ENCODE measurements around the gene IL9. TPM values are rescaled to one million over a fixed set of nuclear protein-coding genes. Genes with fewer than 3 reads are reported as not detected.

Gene IL9
- total RNA-seq = not detected in 2 replicates

DNA sequence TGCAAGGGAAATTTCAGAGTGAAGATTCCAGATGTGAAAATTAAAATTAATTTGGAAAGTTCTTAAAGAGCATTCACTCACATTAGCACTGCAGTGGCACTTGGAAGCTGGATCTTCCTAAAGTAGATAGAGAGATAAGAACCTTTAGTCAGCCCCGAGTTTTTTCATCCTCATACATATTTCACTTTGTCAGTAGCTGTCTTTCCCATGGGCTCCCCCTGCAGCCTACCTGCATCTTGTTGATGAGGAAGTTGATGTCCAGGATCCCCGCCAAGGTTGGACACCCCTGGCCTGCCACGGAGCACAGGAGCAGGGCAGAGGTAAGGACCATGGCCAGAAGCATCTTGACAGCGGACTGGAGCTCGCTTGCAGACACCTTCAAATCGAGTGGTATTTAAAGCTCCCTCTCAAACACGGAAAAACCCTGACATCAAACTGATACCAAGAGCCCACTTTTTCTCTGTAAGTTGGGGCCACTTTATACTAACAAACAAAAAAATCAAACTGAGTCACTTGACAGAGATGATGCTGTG lies at the start of gene IL9:
Gene IL9 (minus strand): TSS at position 368 of the 533 bp plus-strand sequence. CDS start 25 bp downstream, at position 343.
- no peak for DNase-seq (ENCODE audit: low read depth in 2 of 2)

DNA sequence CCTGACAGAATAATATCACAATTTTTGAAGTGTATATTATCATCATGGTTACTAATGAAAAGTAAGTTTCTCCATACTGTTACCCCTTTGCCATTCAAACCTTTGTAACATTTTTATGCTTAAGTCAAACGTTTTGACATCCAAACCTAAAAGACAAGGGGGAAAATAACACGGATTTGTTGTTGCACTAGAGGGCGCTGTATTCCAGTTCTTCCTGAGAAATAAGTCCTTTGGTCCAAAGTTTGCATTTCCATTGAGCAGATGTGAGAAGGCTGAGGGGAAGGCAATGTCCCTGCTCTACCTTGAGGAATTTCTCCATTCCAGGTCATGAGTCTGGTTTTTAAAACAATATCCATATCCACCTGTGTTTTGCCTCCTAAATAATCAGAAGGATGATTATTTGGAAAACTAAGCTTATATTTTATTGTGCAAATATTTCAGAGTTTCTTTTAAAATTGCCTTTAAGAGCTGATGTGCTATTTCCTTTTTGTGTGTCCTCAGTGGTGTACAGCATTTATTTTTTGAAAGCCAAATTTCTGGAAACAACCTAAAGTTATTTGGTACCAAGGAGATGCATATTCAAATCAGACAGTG lies 49.4 kb upstream of the IL9 start:
- DNase-seq (ENCODE audit: low read depth in 2 of 2) = peak; percentile 75 to 84

DNA sequence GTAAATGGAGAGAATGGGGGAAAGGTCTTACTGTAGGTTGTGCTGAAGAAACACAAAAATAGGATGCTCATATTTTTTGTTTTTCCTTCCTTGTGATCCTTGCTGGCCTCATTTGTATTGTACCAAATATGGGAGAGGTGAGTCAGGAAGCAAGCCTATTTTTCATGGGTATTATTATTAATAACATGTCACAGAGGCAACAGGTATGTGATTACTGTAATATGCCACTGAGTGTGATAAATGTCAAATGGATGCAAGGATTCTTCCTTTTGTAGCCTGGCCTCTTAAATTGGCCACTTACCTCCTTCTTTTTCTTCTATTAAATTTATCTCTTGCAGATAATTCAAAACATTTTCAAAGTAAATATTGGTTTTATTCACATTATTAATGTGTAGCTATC lies 48.9 kb upstream of the IL9 start:
- DNase-seq (ENCODE audit: low read depth in 2 of 2) = no peak

DNA sequence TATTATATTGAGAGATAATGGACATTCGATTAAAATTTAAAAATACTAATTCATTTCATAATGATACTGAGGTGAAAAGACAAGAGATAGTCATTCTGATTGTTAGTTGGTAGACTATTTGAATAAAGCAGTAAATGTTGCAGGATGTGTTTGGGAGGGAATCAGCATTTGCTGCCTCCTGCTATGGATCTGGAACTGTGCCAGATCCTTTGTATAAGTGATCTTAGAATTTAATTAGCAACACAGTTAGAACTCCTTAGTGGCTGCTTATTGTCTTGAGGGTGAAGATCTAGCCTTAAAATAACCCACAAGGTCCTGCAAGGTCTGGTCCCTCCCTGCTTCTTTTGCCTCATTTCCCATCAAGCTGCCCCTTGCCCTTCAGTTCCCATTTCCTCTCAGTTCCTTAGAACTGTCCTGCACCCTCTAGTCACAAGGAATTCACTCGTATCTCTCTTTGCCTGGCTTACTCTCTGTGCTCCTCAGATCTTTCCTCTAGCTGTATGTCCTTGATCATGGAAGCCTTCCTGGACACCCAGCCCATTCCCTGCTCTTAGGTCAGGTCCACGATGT lies 46.6 kb upstream of the IL9 start:
- DNase-seq (ENCODE audit: low read depth in 2 of 2) = no peak

DNA sequence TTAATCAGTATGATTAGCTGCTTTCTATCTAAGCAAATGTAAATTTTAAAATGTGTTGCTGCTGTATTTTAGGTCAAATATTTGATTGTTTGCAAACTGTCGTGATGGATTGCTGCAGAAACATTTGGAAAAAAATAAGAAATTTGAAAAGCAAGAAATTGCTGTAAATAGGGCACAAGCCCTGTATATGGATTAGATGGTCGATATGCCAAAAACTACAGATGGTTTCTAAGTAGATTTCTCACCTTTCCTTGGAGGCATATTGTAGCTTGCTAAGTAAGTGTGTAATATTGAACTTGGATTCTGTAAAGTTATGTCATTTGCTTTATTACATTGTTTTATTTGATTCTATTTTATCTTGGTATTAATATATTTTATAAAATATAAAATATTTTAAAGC lies 46.1 kb upstream of the IL9 start:
- no peak for DNase-seq (ENCODE audit: low read depth in 2 of 2)

DNA sequence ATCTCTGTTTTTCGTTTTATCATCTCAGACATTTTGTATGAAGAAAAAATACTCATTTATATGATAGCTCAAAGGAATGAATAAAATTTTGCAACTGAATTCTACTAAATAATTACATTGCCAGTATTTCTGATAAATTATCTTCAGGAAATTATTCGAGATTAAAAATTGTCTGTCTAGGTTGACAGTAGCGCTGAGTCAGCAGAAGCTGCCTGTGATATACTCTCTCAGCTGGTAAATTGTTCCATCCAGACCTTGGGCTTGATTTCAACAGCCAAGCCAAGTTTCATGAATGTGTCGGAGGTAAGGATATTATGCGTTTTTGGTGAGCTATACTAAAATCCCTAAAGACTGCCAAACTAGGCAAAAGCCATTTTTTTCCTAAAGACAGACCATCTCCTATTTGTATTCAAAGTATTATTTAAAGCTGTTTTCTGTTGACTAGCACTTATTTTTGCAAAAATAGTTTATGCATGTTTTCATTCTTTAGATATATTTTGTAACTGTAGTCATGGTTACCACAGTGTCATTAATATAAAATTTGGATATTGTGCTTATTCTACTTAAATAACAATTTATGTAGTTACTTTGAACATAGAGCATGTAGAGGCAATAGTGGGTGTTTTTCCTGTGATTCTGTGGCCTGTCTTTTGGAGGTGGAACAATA lies 41.7 kb upstream of the IL9 start:
- DNase-seq (ENCODE audit: low read depth in 2 of 2) = no peak

DNA sequence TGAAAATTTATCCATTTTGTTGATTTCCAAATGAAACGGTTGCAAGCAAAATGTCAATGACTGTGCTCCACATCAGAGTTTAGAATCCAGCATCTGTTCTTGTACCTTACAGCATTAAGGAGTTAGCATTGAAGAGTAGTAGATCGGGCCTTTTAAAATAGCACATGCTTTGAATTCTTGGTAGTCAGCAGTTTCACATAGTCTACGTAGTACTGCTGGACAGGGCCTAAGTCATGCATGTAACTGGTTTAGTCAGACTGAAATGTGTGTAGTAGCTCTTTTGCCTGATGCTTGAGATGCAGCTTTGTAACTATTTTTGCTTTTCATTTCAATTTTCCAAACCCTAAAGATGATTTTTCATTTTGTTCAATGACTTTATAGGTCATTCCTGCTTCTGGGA lies 39.3 kb upstream of the IL9 start:
- DNase-seq (ENCODE audit: low read depth in 2 of 2) = no peak

DNA sequence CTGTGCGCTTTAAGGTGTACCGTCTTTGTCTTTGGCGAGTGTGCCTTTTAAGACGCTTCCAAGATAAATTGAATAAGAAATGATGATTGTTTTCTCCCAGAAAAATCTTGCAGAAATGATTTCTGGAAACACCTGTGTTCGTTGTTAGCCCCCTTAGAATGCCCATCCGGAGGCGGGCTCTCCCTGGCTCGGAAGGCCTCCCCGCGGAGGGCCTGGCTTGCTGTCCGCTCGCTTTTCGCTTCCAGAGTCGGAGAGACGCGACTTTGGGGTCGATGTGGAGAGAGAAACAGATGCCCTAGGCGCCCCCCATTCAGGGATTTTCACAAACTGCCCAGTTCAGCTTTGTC lies 35.3 kb upstream of the IL9 start:
- DNase-seq (ENCODE audit: low read depth in 2 of 2) = no peak

DNA sequence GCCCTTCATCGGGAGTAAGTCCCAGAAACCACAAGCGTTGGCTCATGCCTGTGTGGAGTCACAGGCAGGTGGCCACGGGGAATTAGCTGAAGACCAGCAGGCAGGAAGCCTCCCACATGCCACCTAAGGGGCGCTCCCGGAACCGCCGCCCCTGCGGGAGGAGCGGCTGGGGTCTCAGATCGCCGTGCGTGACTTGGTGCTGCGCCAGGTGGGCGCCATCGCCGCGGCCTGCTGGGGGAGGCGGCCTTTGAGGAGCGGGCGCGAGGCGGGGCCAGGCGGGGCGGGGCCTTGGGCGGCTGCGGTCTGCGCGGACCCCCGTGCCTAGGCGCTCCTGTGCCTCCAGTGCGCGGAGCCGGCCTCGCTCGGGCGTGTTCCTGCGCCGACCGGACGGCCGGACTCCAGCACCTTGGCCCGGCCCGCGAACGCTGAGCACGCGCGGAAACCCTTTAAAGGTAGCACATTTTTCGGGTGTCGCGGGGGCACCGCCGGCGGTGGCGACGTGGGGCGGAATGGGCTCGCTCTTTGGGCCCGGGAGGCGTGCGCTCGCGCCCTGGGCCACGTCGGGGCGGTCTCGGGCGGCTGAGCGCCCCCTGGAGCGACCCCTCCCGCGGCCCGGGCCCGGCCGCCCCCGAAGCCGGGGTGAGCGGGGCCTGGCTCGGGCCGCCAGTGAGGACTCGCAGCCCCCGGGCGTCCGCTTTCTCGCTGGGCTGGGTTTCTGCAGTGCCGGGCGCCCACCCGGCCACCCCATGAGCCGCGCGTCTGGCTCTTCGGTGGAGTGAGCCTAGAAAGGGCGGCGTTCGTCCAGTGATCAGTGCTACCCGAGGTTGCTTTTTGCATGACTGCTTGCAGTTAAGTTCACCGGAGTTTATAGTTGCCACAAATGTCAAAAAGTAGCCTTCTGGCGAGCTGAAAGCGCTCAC lies 34.6 kb upstream of the IL9 start:
- DNase-seq (ENCODE audit: low read depth in 2 of 2) = no peak

DNA sequence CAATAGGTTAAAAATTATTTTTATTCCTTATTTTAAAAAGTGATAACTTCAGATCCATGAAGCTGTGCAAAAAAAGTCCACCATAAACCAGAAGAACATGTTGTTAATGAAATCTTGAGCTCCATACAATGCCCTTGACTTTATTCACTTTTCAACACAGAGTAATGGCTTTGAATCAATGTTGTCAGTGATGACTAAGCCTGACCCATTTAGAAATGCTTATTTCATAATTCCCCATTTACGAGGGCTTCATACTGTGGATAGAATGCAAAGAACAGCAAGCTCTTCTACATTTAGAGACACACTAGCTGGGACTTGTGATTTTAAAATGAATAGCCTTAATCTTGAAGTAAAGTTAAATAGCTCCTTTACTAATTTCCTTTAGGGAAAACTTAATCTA lies 25.7 kb upstream of the IL9 start:
- no peak for DNase-seq (ENCODE audit: low read depth in 2 of 2)

DNA sequence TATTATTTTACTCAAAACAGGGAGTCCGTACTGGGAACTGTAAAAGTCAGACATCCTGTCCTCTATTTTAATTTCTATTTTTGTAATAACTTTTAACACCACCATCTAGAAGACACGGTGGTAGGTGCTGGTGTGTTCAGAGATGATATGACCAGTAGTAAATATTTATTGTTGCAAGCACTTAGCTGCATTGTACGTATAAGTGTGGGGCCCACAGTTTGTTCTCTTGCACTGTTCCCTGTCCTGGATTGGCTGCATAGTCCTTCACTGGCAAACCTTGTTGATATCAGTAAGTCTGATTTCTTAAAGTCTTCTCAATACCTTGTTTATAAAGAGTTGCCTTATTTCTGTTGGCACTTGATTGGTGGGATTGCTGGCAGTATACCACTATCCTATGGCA lies 24.6 kb upstream of the IL9 start:
- no peak for DNase-seq (ENCODE audit: low read depth in 2 of 2)

DNA sequence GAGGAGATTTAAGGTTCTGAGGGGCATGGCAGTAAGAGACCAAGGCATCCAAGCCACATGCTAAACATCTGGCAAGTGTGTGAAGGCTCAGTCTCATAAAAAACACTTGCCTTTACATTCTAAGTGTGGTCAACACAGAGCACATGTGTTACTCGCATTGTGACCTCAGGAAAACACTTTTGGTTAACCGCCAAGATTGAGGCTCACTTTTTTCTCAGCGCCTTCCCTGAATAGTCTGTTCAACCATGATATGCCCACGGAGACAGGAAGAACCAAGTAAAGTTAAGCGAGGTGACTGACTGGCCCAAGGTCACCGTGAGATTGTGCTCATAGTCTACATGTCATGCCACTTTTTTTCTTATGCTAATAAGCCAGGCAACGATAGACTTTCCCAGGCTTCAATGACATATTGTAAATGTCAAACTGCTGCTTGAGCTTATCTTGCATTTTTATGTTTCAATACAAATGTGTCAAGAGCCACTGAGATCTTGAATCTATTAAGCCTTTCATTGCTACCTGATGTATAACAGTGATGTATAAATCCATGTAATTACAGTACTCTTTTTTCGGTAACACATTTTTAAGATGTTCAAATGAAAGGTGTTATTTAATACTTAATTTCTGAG lies 21.1 kb upstream of the IL9 start:
- DNase-seq (ENCODE audit: low read depth in 2 of 2) = no peak

DNA sequence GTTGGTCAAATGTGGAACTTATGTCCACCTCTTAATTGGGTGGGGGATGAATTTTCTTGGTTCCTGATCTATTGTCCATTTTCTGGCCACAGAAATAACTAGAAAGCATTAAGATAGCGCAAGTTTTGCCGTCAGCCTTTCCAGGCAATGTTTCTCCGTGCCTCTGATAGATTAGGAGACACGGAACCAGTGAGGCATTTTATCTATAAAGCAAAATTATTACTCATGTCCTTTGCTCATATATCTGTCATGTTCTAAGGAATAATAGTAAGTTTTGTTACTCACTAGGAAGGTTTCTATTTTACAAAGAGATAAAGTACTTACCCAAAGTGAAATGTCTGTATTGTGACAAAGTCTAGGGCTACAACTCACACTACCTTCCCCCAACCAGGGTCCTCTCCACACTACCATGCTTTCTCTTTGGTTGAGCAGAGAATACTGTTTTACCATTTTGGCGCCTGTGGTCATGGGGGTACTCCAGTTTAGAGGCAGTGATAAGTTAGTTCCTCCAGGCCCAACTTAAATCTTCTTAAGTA lies 19.9 kb upstream of the IL9 start:
- DNase-seq (ENCODE audit: low read depth in 2 of 2) = no peak

DNA sequence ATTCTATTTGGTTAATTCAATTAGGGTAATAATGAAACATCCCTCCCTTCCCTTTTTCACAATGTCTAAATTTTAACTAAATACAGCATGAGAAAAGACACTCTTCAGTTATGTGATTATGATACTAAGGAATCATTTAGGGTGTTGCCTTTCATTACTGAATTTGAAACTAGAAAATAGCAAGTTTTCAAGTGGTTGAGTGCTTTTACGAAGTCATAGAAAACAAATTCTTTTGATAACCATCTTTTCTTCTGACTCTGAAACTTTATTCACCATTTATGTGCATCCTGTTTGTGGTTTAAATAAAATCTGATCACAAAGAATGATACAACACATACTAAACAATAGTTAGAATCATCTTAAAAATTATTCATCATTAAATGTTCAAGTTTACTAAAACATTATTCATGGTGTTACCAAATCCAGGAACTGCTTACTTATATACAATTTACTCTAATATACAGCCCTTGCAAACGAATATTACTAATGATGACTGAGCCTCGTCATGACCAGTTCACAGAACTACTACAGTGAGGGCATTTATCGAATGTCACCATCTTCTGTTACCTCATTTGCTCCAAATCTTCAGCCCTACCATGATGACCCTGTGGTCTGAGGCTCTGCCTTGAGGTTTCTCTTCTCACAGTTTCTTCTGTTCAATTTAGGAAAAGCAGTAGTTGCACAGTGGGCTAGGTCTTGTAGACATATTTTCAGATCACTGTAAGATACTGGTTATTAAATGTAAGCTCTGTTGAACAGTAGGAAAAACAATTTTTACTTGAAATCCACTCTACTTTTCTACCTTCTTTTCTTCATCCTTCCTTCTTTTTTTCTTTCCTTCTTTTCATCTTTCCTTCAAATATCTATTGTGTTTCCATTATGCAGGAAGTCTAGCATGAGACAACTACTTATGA lies 18.3 kb upstream of the IL9 start:
- no peak for DNase-seq (ENCODE audit: low read depth in 2 of 2)

DNA sequence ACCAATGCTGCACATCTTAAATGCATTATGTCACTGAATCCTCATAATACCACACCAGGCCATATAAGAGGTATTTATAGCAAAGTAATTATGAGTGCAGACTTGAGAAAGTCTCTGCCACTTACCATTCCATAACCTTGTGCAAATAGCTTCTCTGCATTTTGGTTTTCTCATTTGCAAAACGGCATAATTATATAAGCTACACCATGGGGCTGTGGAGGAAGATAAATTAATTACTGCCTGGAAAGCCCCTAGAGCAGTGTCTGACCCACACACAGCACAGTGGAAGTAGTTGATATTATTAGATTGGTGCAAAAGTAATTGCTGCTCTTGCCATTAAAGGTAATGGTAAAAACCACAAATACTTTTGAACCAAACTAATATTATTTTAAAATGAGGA lies 9.5 kb upstream of the IL9 start:
- DNase-seq (ENCODE audit: low read depth in 2 of 2) = no peak

DNA sequence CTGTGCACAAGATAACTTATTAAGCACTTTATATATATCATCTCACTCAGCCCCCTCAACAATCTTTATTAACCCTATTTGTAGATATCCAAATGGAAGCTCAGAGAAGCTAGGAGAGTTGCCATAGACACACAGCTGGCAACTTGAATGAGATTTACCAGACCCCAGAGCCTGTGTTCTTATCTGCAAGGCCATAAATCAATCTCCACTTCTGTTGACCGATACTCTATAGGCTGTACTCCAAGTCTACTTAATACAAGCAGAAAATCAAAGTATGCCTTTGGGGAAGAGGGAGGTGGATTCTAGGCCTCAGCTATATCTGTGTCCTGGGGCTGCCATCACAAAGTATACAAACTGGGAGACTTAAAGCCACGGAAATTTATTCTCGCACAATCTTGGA lies 6.0 kb upstream of the IL9 start:
- no peak for DNase-seq (ENCODE audit: low read depth in 2 of 2)

DNA sequence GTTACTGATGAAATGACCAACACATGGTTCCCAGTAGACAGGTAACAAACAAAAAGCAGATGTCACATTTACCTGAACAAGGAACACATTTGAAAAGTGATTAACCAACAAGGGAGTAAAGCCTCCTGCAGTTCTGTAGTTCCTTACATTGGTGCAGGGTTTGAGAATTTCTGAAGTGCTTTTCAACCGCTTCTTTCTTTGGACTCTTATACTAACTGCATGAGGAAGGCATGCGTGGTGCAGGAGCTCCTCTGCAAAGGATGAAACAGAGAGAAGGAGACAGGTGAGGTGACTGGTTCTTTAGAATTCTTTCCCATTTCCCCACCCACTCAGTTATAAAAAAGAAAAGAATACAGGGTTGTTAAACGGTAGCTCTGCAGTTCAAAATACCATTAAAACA lies 4.6 kb upstream of the IL9 start:
- DNase-seq (ENCODE audit: low read depth in 2 of 2) = no peak

DNA sequence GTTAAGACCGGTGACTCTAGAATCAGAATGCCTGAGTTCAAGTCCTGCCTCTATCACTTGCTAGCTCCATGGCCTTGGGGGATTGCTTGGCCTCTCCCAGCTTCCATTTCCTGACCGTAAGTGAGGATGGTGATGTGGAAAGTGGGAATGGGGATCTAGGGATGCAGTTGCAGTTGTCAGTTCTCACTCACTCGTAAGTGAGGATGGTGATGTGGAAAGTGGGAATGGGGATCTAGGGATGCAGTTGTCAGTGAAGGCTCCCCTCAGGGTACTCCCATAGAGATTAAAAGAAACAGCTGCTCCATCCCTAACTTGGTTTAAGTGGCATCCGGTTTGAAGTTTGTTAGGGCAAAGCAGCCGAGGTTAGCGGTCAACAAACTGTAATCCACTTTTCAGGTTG lies 3.0 kb upstream of the IL9 start:
- DNase-seq (ENCODE audit: low read depth in 2 of 2) = no peak

DNA sequence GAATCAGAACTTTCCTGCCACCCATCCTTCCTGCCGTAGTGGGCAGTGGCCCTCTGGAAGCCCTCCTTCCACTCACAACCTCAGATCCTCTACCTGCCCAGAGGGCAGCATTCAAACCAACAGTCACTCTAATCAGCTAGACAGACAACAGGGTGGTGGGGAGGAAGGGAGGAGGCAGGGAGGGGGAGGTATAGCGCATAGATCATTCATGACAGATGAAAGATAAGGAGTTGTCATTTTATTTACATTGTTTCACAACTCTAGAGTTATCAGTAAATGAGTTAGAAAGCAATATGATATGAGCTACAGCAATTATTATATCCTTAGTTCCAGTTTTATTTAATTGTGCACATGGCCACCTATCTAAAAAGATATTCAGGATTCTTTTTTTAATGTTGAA lies 852 bp downstream of the IL9 start:
- DNase-seq (ENCODE audit: low read depth in 2 of 2) = no peak

DNA sequence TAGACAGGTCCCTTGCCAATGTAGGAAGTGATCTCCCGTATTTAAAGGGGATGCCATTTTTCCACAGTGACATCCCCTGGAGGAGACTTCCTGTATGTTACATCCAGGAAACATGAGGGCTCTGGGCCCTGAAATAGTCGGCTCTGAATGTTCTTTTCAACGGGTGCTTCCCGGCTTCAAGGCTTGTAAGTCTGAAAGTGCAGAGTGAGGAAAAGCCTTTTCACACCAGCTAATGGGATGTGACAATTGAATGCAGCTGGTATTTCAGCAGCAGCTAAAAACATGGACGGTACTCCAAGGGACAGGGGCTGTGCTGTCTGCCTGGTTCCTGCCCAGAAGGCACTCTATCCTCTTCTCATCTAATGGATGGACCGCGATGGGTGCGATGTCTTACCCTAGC lies 1.4 kb downstream of the IL9 start:
- DNase-seq (ENCODE audit: low read depth in 2 of 2) = no peak

All from dermis microvascular lymphatic vessel endothelial cell (primary cell).